ENCODE measurements around the gene FAAH. TPM values are rescaled to one million over a fixed set of nuclear protein-coding genes. Genes with fewer than 3 reads are reported as not detected.

The FAAH gene
- total RNA-seq, 1 experiment from 2014 or later = 25.9 TPM

- in situ Hi-C loops (cut with HindIII; ENCODE audit: low pct_unique_long_range_greater_than_20kb, low sequenced_read_pairs) (no loop called here), intact Hi-C loops (cut with micrococcal nuclease; ENCODE audit: unreplicated experiment) (no loop called here)
- Histone ChIP-seq H3K27me3 (ENCODE audit: control insufficient read depth, insufficient read depth, low read length) (no peaks in the 10 kb centered on the region), H3K27ac (ENCODE audit: low read length) (no peak overlapping the region), H3K4me1 (ENCODE audit: control insufficient read depth, insufficient read depth, low read length) (no peaks in the 10 kb centered on the region), H3K36me3 (ENCODE audit: control insufficient read depth, insufficient read depth, low read length) (no peaks in the 10 kb centered on the region), H3K9me3 (ENCODE audit: control insufficient read depth, insufficient read depth, low read depth, low read length) (no peaks in the 10 kb centered on the region), H3K4me3 (ENCODE audit: low read depth in 2 of 2, low read length in 2 of 2) (no peak overlapping the region)
- ATAC-seq (peak; percentile 43), DNase-seq (ENCODE audit: low read depth, low spot score) (no peak)
- ChIA-PET CTCF (no interaction called here), POLR2A (no interaction called here)
- BruUV-seq (replicated peaks) = no TSS peak
- no peak for TF ChIP-seq SIN3A (IDR thresholded peaks at IDR 0.05; ENCODE audit: borderline replicate concordance, insufficient read depth, low read depth, low read length)
- TF ChIP-seq POLR2AphosphoS5 (IDR thresholded peaks at IDR 0.05; ENCODE audit: low read depth, low read length) = no peak
- TF ChIP-seq, protein P1, sequence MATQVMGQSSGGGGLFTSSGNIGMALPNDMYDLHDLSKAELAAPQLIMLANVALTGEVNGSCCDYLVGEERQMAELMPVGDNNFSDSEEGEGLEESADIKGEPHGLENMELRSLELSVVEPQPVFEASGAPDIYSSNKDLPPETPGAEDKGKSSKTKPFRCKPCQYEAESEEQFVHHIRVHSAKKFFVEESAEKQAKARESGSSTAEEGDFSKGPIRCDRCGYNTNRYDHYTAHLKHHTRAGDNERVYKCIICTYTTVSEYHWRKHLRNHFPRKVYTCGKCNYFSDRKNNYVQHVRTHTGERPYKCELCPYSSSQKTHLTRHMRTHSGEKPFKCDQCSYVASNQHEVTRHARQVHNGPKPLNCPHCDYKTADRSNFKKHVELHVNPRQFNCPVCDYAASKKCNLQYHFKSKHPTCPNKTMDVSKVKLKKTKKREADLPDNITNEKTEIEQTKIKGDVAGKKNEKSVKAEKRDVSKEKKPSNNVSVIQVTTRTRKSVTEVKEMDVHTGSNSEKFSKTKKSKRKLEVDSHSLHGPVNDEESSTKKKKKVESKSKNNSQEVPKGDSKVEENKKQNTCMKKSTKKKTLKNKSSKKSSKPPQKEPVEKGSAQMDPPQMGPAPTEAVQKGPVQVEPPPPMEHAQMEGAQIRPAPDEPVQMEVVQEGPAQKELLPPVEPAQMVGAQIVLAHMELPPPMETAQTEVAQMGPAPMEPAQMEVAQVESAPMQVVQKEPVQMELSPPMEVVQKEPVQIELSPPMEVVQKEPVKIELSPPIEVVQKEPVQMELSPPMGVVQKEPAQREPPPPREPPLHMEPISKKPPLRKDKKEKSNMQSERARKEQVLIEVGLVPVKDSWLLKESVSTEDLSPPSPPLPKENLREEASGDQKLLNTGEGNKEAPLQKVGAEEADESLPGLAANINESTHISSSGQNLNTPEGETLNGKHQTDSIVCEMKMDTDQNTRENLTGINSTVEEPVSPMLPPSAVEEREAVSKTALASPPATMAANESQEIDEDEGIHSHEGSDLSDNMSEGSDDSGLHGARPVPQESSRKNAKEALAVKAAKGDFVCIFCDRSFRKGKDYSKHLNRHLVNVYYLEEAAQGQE (IDR thresholded peaks at IDR 0.05; ENCODE audit: insufficient read depth in 1 of 2, low read depth in 2 of 2, low read length in 1 of 2) = no peak
- TF ChIP-seq CTCF (IDR thresholded peaks at IDR 0.05) = no peak
- TF ChIP-seq TCF7L2 (IDR thresholded peaks at IDR 0.05; ENCODE audit: low read depth, low read length) = no peak
Observed at GRCh38 chr1:46412893-46413595, 18.9 kb downstream of the FAAH start.

DNA sequence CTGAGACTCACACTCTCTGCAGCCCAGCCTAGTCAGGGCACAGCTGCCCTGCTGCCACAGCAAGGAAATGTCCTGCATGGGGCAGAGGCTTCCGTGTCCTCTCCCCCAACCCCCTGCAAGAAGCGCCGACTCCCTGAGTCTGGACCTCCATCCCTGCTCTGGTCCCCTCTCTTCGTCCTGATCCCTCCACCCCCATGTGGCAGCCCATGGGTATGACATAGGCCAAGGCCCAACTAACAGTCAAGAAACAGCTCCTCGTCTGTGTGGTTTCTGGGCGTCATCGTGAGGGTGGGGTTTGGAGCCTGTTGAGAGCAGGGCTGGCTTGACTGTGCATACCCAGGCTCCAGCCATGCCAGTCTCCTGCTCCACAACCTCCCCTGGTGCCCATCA is 19.5 kb downstream of the FAAH start:
- Histone ChIP-seq H3K4me1 (ENCODE audit: control insufficient read depth, insufficient read depth, low read length) (no peaks in the 10 kb centered on the region), H3K36me3 (ENCODE audit: control insufficient read depth, insufficient read depth, low read length) (no peaks in the 10 kb centered on the region), H3K27me3 (ENCODE audit: control insufficient read depth, insufficient read depth, low read length) (no peaks in the 10 kb centered on the region), H3K9me3 (ENCODE audit: control insufficient read depth, insufficient read depth, low read depth, low read length) (no peaks in the 10 kb centered on the region), H3K27ac (ENCODE audit: low read length) (no peak overlapping the region), H3K4me3 (ENCODE audit: low read depth in 2 of 2, low read length in 2 of 2) (no peak overlapping the region)
- ChIA-PET CTCF (interaction anchor here (0.6 kb wide), 1 partner anchor 10 kb away, joined by 3 read pairs; no protein-coding TSS in a partner anchor), POLR2A (no interaction called here)
- peak; percentile 56 for ATAC-seq
- no TSS peak for BruUV-seq (replicated peaks)
- DNase-seq (ENCODE audit: low read depth, low spot score) = no peak
- intact Hi-C loops (cut with micrococcal nuclease; ENCODE audit: unreplicated experiment) = no loop called here
- in situ Hi-C loops (cut with HindIII; ENCODE audit: low pct_unique_long_range_greater_than_20kb, low sequenced_read_pairs) = no loop called here
- TF ChIP-seq, protein P1 (IDR thresholded peaks at IDR 0.05; ENCODE audit: insufficient read depth in 1 of 2, low read depth in 2 of 2, low read length in 1 of 2) = no peak
- TF ChIP-seq POLR2AphosphoS5 (IDR thresholded peaks at IDR 0.05; ENCODE audit: low read depth, low read length) (no peak), SIN3A (IDR thresholded peaks at IDR 0.05; ENCODE audit: borderline replicate concordance, insufficient read depth, low read depth, low read length) (no peak), CTCF (IDR thresholded peaks at IDR 0.05) (no peak; the same call in 1 of the 2 replicates), TCF7L2 (IDR thresholded peaks at IDR 0.05; ENCODE audit: low read depth, low read length) (no peak)

Measured in Panc1 (cell line).